Activated T-helper 9 cell treated with anti-CD3 and anti-CD28 coated beads, Interleukin-2, amount 50 U/mL, for 16 hours (primary cell): ENCODE results near the gene ENTREP1.
"Not testable (repeated sequence)": the region's sequence is repeated elsewhere in the genome, so short reads cannot be mapped to it uniquely, and the experiment has no call there.

Experiments
- DNase-seq: peaks from one replicate; pipeline ENCODE4 v3.0.0-alpha.2; 2020; ENCODE audit warnings: low read depth

Gene ENTREP1

DNA sequence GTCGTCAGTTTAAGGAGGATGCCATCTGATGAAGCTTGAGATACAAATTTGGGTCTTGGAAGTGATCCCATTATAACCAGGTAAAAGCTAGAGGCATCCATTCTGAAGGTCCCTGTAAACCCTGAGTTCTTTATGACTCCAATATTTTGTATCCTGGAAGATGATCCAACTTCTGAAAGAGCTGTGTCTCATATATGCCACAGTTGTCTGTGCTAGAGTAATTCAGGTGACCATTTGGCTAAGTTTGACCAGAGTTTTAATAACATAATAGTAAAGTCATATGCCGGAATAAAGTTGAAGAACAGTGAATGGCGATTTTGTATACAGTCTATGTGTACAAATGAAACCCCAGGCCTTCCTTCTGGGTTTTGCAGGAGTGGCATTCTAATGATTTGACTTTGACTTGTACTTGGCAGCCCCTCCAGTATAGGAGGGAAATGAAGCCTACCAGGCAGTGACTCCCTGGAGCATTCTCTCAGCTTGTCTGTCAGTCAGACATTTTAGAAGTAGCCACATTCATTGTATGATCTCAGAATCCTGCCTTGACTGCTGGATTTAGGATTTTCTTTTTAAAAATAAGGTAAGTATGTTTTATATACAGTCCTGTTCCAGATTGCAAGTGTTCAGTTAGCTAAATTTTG is 39.6 kb downstream of the ENTREP1 start:
- no peak for DNase-seq

DNA sequence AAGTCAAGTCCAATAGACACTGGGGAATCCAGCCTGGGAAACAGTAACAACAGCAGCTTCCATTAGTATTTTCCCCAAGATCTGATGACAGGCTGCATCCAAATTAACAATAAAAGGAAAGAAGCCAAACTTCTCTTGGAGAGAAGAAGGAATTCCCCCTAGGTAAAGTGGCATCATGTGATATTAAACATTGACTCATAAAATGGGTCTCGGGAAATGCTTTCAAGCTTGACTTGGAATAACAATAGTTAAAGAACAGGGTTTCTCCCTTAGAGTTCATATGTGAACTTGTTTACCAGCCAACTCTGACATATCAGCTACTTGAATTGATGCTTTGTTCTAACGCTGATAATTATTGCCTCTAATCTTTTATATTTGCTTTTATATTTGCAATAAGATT is 45.4 kb downstream of the ENTREP1 start:
- no peak for DNase-seq

DNA sequence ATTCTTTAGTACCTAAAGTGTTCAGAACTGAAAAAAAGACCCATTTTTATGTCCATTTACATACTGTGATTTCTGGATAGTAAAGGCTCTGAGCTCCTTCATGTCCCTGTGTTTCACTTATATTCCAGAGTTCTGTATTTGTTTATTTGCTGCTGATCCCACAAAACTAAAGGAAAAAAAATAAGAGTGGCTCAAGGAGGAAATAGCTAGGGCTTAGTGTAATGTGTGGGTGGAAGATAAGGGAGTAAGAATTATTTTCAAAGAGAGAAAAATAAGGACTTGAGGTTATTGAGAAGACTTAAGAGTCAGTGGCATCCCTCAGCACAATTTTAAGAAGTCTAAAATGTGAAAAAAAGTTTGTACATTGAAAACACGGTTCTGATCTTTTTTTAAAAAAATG is 46.0 kb downstream of the ENTREP1 start:
- DNase-seq: no peak

DNA sequence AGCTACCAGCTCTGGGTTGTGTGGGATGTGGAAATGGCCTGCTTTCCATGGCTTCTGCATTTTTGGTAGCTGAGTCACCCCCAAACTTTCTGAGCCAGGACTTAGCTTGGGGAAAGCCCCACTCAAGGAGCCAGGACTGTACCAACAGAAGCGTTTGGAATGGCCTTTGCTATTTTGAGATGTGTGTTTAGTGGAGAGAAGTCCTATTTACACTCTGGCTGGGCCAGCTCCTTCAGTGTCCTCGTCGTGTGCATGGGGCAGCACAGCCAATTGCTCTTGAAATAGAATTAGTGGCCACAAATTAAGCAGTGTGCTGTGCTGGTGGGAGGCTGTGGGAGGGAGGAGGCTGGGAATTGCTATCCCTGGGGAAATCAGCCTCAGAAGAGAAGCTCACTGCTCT is 51.6 kb downstream of the ENTREP1 start:
- no peak for DNase-seq

DNA sequence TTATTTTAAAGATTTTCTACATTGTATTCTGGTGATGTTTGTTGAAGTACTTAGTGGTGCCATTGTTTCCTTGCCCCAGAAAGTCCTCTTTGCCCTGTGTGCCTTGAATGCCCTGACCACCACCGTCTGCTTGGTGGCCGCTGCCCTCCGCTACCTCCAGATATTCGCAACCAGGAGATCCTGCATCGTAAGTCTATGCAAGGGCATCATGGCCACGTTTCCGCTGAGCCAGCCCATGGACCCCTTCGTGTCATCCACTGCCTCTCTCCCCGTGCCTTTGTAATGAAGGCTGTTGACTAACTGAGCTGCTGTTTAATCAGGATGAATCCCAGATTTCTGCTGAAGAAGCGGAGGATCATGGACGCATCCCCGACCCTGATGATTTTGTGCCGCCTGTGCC is 52.3 kb downstream of the ENTREP1 start:
- no peak for DNase-seq

DNA sequence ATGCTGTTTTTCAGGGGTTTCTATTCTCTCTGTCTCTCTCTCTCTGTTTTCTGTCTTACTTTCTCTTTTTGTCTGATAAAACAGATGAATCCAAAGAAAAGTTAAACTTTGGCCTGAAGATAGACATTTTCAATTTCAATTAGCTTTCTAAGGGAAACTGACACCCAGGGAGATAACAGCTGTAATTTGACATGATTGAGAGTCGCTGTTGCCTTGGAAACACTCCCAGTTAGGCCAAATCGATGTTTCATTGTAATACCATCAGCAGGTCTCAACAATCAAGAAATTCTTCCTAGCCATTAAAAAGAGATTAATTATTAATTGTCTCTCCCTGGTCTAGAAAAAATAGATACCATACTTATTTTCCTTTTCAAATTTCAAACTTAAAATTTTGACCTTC is 53.0 kb downstream of the ENTREP1 start:
- DNase-seq: no peak

DNA sequence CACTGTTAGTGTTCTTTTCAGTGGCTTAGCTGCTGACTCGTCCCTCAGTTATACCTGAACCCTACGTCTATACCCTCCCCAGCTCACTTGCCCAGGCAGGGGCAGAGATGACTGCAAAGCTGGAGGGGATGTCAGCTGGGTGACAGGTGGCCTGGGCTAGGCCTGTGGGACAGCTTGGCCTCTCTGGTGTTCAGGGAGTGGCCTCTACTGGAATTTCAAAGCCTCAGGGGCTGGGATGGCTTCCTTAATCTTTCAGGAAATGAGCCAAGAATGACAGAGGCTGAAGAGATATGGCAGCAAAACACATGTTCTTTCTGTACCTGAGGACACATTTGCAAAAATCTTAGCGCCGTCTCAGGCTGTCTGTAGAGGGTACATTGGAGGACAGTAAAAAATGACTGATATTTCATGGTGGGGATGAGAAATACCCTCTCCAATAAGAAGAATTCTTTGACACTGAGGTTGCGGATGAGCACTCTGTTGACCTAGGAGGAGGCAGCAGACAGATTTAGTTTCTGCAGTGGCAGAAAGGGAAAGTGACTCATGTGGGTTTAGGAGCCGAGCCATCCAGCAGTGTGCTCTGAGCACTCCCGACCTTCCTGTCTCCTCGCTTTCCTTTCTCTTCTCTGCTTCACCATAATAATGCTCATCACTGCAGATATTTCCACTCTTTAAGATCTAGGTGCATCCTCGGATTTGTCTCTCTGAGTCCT is 54.4 kb downstream of the ENTREP1 start:
- no peak for DNase-seq

DNA sequence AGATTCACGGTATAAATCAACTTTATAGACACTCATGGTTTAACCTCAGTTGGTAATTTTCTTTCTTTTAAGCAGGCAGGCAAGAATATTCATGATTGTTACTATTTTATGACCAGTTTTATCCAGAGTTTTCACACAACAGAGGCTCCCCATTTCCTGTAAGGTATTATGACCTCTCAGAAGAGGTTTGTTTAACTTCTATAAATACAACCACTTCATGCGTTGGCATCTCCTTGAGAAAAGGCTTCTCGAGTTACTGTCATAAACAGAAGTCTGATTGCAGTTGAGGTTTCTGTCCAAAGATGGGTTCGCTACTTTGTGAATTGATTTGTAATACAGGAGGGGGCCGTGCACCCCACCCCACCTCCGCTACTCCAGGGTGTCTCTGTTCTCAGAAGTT is 55.3 kb downstream of the ENTREP1 start:
- no peak for DNase-seq

DNA sequence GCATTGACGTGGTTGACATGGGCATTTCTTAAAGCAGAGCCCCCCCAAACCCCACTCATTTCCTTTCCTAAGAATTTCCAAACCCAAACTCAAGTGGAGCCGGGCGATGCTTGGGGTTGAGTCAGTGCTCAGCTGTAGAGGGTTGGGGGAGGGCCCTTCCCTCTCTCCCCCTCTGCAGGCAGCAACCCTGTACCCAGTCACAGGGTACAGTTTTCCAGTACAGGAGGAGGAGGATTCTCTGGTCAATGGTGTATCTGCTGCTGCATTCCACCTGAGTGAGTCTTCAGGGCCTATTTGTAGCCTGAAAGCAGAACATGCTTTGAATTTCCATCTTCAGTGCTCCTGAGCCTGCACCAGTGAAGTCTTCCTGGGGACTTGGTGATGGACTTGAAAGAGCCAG is 55.8 kb downstream of the ENTREP1 start:
- DNase-seq: no peak

DNA sequence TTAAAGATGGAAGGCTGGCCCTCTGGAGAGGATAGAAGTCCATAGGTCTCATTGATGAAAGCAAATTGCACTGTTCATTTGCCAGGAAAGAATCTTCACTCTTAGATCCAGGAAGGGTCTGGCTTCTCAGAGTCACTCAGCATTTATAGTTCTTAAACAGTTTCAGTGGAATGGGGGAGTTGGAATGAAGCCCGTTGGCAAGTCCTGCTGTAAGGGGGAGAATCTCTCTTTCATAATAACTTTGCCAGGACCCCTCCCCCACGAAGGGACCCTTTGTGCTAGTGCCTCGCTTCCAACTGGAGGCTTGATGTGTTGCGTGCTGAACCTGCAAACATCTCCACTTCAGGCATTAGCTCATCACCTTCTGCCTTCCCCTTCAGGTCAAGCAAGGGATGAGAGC is 57.1 kb downstream of the ENTREP1 start:
- no peak for DNase-seq

DNA sequence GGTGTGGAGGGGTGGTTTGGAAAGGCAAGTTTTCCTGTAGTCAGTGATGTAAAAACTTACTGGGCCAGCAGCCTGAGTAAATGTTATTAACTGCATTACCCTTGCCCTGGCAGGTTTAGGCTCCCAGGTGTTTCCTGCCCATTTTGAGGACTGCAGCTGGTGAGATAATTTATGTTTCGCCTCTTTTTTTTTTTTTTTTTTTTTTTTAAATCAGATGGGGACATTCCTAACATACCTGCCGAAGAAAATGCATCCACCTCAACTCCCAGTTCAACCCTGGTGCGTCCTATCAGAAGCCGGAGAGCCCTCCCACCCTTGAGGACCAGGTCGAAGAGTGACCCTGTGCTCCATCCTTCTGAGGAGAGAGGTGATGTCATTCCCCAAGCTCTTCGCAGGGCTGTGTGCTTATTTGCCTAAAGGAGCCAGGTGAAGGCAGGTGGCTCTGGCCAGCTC is 60.6 kb downstream of the ENTREP1 start:
- DNase-seq: no peak

DNA sequence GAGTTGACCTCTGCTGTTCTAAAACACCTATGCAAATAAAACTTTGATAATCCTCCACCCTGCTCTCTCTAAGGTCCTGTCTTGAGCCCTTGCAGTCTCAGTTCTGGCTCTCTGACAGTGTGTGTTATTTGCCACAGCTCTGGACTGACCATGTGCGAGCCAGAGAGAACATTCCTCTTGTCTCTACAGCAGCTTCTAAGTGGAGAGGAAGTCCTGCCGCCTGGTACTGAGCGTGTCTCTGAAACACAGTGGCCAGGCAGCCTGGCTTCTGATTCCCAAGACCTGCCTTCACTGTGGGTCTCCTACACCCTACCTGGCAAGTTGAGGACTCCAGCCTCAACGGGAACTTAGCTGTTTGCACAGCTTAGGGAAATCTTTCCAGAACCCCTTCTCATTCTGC is 61.6 kb downstream of the ENTREP1 start:
- no peak for DNase-seq

DNA sequence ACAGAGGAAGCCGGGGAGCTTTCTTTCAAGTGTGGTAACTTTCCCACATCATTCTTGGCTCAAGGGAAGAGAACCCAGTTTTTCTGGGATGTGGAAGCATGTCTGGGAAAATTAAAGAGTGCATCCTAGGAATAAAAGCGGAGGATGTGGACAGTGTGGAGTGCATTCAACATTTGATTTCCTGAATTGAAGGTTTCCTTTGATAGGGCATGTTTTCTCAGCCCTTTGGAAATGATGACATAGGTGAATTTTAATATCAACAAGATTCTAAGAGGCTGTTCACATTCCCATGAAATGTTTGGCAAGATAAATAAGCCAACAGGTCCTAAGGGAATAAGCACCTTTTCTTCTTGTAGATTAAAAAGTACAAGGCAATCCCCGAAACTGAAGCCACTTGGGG is 63.6 kb downstream of the ENTREP1 start:
- DNase-seq: no peak

DNA sequence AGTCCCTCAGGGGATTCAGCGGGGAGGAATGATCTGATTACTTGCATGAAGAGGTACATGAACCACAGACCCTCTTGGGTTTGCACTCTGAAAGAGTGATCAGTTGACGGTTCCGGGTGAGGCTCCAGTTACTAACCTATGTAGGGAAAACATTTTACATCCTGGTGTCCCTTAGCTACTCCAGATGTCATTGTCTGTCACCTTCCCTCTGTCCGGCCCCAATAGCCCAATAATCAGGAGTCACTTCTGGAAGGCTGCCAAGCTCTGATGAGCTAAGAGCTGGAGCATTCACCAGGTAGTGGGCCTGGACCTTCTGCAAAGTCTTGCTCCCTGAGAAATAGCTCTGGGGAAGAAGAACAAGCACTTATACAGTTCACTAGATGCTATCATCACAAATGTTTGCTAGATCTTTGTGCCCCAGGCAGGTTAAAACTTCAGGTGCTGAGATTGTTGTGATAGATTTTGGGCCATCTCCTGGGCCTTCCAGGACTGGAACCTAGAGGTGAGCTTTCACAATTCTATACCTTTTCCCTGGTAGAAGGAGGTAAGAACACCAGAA is 64.5 kb downstream of the ENTREP1 start:
- no peak for DNase-seq

DNA sequence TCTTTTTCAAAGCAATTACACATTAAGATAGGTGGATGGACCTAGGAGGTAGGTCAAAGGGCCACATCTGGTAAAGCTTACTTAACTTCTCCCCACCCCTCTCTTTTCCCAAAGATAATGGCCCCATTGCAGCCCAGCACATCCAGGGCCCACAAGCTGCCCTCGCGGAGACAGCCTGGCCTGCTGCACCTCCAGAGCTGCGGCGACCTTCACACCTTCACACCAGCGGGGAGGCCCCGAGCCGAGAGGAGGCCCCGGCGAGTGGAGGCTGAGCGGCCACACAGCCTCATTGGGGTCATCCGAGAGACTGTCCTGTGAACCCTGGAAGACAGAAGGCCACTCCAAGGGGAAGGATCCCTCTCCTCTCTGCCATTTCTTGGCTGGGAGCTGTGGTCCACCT is 66.5 kb downstream of the ENTREP1 start:
- no peak for DNase-seq

DNA sequence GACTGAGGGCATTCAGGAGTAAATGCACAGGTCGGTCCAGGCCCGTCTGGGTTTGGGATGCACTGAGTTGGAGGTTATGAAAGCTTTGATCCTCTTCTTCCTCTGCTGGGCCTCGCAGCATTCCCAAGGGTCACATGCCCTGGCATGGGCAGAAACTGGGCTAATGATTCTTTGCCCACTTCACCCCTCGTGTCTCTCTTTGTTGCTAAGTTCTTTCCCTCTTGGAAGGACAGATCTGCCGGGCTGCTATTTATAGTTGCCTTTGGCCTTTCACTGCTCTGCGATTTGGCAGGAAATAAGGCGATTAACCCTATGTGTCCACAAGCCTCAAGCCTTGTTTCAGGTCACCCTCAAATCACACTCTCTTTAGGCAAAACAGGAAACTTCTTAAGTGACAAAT is 66.9 kb downstream of the ENTREP1 start:
- DNase-seq: no peak

DNA sequence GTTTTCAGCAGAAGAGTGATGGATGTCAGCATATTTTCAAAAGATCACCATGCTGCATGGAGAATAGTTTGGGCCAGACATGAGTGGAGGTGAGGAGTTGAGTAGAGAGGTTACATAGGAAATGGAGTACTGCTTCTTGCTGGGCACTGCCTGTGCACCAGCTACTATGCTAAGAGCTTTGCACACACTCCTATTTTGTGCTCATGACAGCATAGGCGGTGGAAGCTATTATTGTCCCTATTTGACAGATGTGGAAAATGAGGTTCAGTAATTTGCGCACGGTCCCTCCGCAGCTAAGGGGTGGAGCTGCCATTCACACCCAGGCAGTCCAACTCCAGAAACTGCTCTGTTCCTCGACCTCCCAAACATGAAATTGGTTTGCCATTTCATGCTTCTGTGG is 67.8 kb downstream of the ENTREP1 start:
- no peak for DNase-seq

DNA sequence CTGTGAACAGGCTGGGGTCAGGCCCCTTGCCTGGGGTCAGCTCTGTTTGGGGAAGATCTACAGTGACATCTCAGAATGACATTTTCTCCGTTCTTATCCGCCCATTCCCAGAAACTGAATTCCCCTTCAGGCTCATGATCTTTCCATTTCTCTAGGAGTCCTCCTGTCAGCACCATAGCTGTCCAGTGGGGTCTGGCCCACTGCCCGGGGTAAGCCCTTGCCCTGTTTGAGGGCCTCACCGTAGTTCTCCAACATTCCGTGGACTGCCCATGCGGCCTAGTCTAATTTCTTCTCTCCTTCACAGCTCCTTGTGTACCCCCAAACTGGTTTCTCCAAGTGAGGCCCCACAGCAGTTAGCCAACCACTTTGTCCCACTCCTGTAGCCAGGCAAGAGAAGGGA is 68.4 kb downstream of the ENTREP1 start:
- DNase-seq: no peak

DNA sequence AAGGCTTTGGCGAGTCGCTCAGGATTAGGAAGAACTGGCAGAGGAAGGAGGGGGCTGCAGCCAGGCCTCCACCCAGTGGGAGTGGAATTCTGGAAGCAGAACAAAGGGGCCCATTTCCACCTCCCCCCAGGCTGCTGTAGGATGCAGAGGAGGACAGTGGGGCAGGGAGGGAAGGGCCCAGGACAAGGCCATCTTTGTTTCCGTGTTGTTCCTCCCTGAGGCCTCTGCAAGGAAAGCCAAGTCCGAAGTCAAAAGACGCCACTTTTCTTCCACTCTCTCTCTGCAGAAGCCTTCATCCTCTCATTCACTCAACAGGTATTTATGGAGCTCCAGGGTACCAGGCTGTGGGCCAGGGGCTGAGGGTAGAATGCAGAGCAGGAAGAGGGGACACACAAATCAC is 70.7 kb downstream of the ENTREP1 start:
- no peak for DNase-seq

DNA sequence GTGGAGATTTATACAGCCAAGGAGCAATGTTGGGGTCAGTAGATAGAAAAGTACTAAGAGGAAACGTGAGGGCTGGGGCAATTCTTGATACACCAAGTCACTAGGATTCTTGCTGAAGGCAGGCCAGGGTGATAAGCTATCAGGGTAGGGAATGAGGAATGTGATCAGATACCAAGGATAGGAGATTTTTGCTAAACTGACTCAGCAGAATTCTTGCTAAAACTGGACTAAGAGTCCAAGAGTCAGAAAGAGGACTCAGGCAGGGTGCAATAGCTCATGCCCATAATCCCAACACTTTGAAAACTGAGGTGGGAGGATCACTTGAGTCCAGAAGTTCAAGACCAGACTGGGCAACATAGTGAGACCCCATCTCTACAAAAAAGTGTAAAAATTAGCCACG is 71.7 kb downstream of the ENTREP1 start:
- no peak for DNase-seq

DNA sequence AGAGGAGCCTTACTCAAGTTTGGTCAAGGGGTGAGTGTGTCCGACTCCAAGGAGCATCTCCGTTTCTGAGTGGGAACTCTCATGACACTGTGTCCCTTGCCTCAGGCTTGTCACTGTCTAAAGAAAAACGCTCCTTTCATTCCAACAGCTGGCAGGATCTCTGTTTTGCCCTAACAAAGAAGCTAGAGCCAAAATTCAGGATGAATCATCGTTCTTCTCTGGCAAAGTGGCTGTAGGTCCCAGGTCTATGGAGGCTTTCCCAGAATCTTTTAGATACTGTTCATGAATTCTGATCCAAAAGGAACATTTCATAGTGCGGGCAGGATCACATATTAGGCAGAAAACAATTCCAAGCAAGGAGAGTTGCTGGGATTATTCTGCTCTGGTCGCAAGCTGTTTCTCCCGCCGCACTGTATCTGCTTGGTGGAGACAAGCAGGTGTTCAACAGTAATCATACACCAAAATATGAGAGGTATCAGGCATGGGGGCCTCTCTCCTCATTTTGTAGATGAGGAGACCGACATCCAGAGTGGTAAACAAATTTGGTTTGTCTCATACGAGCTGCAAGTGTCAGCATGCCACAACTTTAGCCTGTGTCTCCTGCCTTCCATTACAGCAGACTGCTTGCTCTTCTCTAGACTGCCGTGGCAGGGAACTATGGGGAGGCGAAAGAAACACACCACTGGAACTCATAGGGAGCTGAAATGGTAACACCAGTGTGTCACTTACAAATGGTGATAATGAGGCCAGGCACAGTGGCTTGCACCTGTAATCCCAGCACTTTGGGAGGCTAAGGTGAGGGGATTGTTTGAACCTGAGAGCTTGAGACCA is 72.6 kb downstream of the ENTREP1 start:
- no peak for DNase-seq

DNA sequence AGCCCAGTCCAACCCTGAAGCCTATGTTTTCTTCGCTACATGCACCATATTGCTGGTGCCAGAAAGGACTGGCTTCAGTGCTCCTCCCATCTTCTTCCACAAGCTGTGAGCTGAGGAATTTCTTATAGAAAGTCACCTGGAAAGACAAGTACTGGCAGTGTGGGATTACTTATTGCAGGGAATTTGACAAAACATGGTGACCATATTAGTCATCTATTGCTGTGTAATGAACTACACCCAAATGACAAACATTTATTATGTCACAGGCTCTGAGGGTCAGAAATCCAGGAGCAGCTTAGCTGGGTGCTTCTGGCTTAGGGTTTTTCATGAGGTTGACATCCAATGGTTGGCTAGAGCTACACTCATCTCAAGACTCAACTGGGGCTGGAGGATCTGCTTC is 75.5 kb downstream of the ENTREP1 start:
- no peak for DNase-seq

DNA sequence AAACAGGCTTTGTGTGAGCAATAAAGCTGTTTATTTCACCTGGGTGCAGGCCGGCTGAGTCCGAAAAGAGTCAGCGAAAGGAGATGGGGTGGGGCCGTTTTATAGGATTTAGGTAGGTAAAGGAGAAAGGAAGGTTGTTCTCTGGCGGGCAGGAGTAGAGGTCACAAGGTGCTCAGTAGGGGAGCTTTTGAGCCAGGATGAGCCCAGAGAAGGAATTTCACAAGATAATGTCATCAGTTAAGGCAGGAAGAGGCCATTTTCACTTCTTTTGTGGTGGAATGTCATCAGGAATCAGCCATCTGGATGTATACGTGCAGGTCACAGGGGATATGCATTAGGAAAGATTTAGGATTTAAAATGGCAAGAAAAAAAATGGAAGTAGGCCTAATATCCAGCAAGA is 84.9 kb downstream of the ENTREP1 start:
- not testable (repeated sequence) for DNase-seq
